H9 (cell line): Measurements from ENCODE around the gene CDC37L1. TPM values are rescaled to one million over a fixed set of nuclear protein-coding genes. Genes with fewer than 3 reads are reported as not detected.
A peak's percentile ranks its signal among the peaks of the same experiment; 100 is the strongest.

Source experiments
- DNase-seq: peaks from one replicate; pipeline ENCODE4 v3.0.0-alpha.2; 2017
- H2AFZ ChIP-seq: one replicate; pipeline ENCODE4 v1.6.1; 2013; ENCODE audit warnings: mild to moderate bottlenecking, low read length, control low read depth, moderate library complexity
- H2AK5ac ChIP-seq: 2 replicates; pipeline ENCODE4 v1.6.1; 2013; ENCODE audit warnings: low read length, control low read depth, mixed read lengths; ENCODE audit not compliant: insufficient read length
- H2BK120ac ChIP-seq: one replicate; pipeline ENCODE4 v1.6.1; 2013; ENCODE audit warnings: low read depth, mild to moderate bottlenecking, low read length, control low read depth, inconsistent platforms; ENCODE audit not compliant: poor library complexity, severe bottlenecking
- H2BK12ac ChIP-seq: 2 replicates; pipeline ENCODE4 v1.6.1; 2013; ENCODE audit warnings: low read length, control low read depth, mixed read lengths, low read depth; ENCODE audit not compliant: insufficient read length
- H2BK15ac ChIP-seq: 2 replicates; pipeline ENCODE4 v1.6.1; 2013; ENCODE audit warnings: low read depth, low read length, control low read depth
- H2BK20ac ChIP-seq: one replicate; pipeline ENCODE4 v1.6.1; 2013; ENCODE audit warnings: low read depth, mild to moderate bottlenecking, low read length, control low read depth, inconsistent platforms; ENCODE audit not compliant: poor library complexity, severe bottlenecking
- H2BK5ac ChIP-seq: 2 replicates; pipeline ENCODE4 v1.6.1; 2013; ENCODE audit warnings: low read length, control low read depth, mixed read lengths; ENCODE audit not compliant: insufficient read length
- H3K14ac ChIP-seq: 2 replicates; pipeline ENCODE4 v1.6.1; 2013; ENCODE audit warnings: low read length, control low read depth; ENCODE audit not compliant: insufficient read depth
- H3K18ac ChIP-seq: 2 replicates; pipeline ENCODE4 v1.6.1; 2013; ENCODE audit warnings: low read depth, mild to moderate bottlenecking, mixed read lengths, low read length, control low read depth; ENCODE audit not compliant: insufficient read length
- H3K23ac ChIP-seq: 2 replicates; pipeline ENCODE4 v1.6.1; 2013; ENCODE audit warnings: low read length, control low read depth, mixed read lengths, low read depth; ENCODE audit not compliant: insufficient read length
- H3K23me2 ChIP-seq: 2 replicates; pipeline ENCODE4 v1.6.1; 2013; ENCODE audit warnings: low read depth, mild to moderate bottlenecking, mixed read lengths, low read length, control low read depth; ENCODE audit not compliant: insufficient read length, poor library complexity, severe bottlenecking
- H3K27ac ChIP-seq: 2 replicates; pipeline ENCODE4 v1.5.1; 2013; ENCODE audit warnings: low read length, control low read depth, mixed read lengths, low read depth; ENCODE audit not compliant: insufficient read length
- H3K27me3 ChIP-seq: 2 replicates; pipeline ENCODE4 v1.6.1; 2013; ENCODE audit warnings: low read length, control low read depth, inconsistent platforms; ENCODE audit not compliant: insufficient read depth
- H3K4ac ChIP-seq: 2 replicates; pipeline ENCODE4 v1.6.1; 2013; ENCODE audit warnings: low read depth, mild to moderate bottlenecking, control low read depth, inconsistent platforms, low read length, moderate library complexity
- H3K4me1 ChIP-seq: 2 replicates; pipeline ENCODE4 v1.6.1; 2013; ENCODE audit warnings: low read length, control low read depth, inconsistent platforms; ENCODE audit not compliant: insufficient read depth
- H3K4me2 ChIP-seq: 2 replicates; pipeline ENCODE4 v1.6.1; 2013; ENCODE audit warnings: low read length, control low read depth, mixed read lengths; ENCODE audit not compliant: insufficient read length, insufficient read depth
- H3K56ac ChIP-seq: 2 replicates; pipeline ENCODE4 v1.6.1; 2013; ENCODE audit warnings: low read depth, mild to moderate bottlenecking, mixed read lengths, low read length, control low read depth; ENCODE audit not compliant: insufficient read length
- H3K79me1 ChIP-seq: 2 replicates; pipeline ENCODE4 v1.6.1; 2013; ENCODE audit warnings: low read depth, mild to moderate bottlenecking, moderate library complexity, low read length, control low read depth, inconsistent platforms; ENCODE audit not compliant: insufficient read depth, poor library complexity, severe bottlenecking
- H3K79me2 ChIP-seq: 2 replicates; pipeline ENCODE4 v1.6.1; 2013; ENCODE audit warnings: low read length, control low read depth, inconsistent platforms; ENCODE audit not compliant: insufficient read depth
- H3K9ac ChIP-seq: 2 replicates; pipeline ENCODE4 v1.6.1; 2013; ENCODE audit warnings: low read length, control low read depth, mixed read lengths; ENCODE audit not compliant: insufficient read length; ENCODE audit errors: extremely low read depth
- H3K9me3 ChIP-seq: one replicate; pipeline ENCODE4 v1.6.1; 2013; ENCODE audit warnings: low read depth, low read length, inconsistent platforms; ENCODE audit not compliant: control insufficient read depth
- H3T11ph ChIP-seq: one replicate; pipeline ENCODE4 v1.6.1; 2013; ENCODE audit warnings: mild to moderate bottlenecking, low read length, control low read depth, inconsistent platforms
- H4K20me1 ChIP-seq: one replicate; pipeline ENCODE4 v1.6.1; 2013; ENCODE audit not compliant: control insufficient read depth, insufficient read length, insufficient read depth
- H4K5ac ChIP-seq: 2 replicates; pipeline ENCODE4 v1.6.1; 2013; ENCODE audit warnings: low read depth, mild to moderate bottlenecking, mixed read lengths, low read length, control low read depth; ENCODE audit not compliant: insufficient read length
- H4K8ac ChIP-seq: replicated peaks from 2 replicates; pipeline ENCODE4 v1.6.1; 2013; ENCODE audit warnings: low read length, control low read depth, mixed read lengths, low read depth; ENCODE audit not compliant: insufficient read length
- H4K91ac ChIP-seq: 2 replicates; pipeline ENCODE4 v1.6.1; 2013; ENCODE audit warnings: low read depth, mild to moderate bottlenecking, moderate library complexity, mixed read lengths, low read length, control low read depth; ENCODE audit not compliant: insufficient read length
- H3K27ac Mint-ChIP-seq, 3 experiments: 2 replicates in 2 of 3; 3 replicates in 1 of 3; pipeline ENCODE4 v1.8.0; 2020 to 2021; ENCODE audit warnings: mixed read lengths in 3 of 3, mild to moderate bottlenecking in 1 of 3, moderate library complexity in 1 of 3
- H3K27me3 Mint-ChIP-seq: 2 replicates; pipeline ENCODE4 v1.8.0; 2021; ENCODE audit warnings: low read depth, mild to moderate bottlenecking, moderate library complexity, mixed read lengths
- H3K36me3 Mint-ChIP-seq, 3 experiments: 2 replicates in 2 of 3; 3 replicates in 1 of 3; pipeline ENCODE4 v1.8.0; 2020 to 2021; ENCODE audit warnings: low read depth in 3 of 3, mixed read lengths in 3 of 3; ENCODE audit not compliant: insufficient read depth in 1 of 3
- H3K4me1 Mint-ChIP-seq, 2 experiments: 2 replicates each; pipeline ENCODE4 v1.8.0; 2020; ENCODE audit warnings: mixed read lengths in 2 of 2
- H3K4me3 Mint-ChIP-seq, 2 experiments: 2 replicates in 1 of 2; 3 replicates in 1 of 2; pipeline ENCODE4 v1.8.0; 2020 to 2021; ENCODE audit warnings: mild to moderate bottlenecking in 2 of 2, mixed read lengths in 2 of 2, moderate library complexity in 1 of 2
- H3K9me3 Mint-ChIP-seq, 2 experiments: 2 replicates in 1 of 2; 3 replicates in 1 of 2; pipeline ENCODE4 v1.8.0; 2020; ENCODE audit warnings: mild to moderate bottlenecking in 2 of 2, mixed read lengths in 2 of 2, moderate library complexity in 1 of 2
- CTCF ChIP-seq: fragments of 200-600 bp; sonication (generic); conservative IDR thresholded peaks from 3 replicates; pipeline ENCODE4 v1.8.0; 2021; ENCODE audit warnings: antibody characterized with exemption, mild to moderate bottlenecking
- WGBS: extraction: QIAGEN DNeasy Blood & Tissue Kit; methylation state at CpG from one replicate; pipeline ENCODE4 v1.1.7; 2013; ENCODE audit warnings: missing lambda C conversion rate, low lambda C conversion rate, mixed read lengths; ENCODE audit not compliant: insufficient read length; ENCODE audit errors: extremely low coverage; 5-methylcytosine and 5-hydroxymethylcytosine counted together
- total RNA-seq: library from RNA; stranded (reverse); gene quantifications from 2 replicates; pipeline ENCODE4 v1.2.1, GENCODE V29; 2021

Gene CDC37L1
- total RNA-seq, 1 experiment from 2014 or later = 17.6 TPM

- H3K27ac ChIP-seq = no peak overlapping the region
- H3K9me3 Mint-ChIP-seq = peaks cover 2% of the 10 kb centered on the region in 2 experiments; a peak in 2 of 5 replicates
Measured at GRCh38 chr9:4661165-4661564, 18.2 kb upstream of the CDC37L1 start.

More at GRCh38 chr9:4661165-4661564, 18.2 kb upstream of the CDC37L1 start:
- Histone ChIP-seq H3K23ac (no peak overlapping the region), H3K4me1 (peaks cover 11% of the 10 kb centered on the region), H3K9ac (no peak overlapping the region), H4K91ac (no peak overlapping the region), H3K27me3 (no peaks in the 10 kb centered on the region), H3K79me2 (no peaks in the 10 kb centered on the region; the same call in 1 of the 2 replicates), H3T11ph (no peak overlapping the region), H2BK12ac (no peak overlapping the region), H3K4ac (no peak overlapping the region), H2BK15ac (no peak overlapping the region), H4K8ac (no peak overlapping the region), H3K4me2 (peak overlapping the region; percentile 46), H3K9me3 (no peaks in the 10 kb centered on the region), H3K23me2 (peaks cover 2% of the 10 kb centered on the region), H2AK5ac (no peak overlapping the region), H3K79me1 (no peaks in the 10 kb centered on the region), H3K18ac (no peak overlapping the region), H2BK5ac (no peak overlapping the region), H2BK120ac (no peak overlapping the region), H4K20me1 (peaks cover 3% of the 10 kb centered on the region), H3K14ac (no peak overlapping the region), H3K56ac (no peak overlapping the region), H4K5ac (no peak overlapping the region), H2AFZ (no peak overlapping the region), H2BK20ac (no peak overlapping the region)
- no peak for TF ChIP-seq CTCF
- H3K36me3 Mint-ChIP-seq = peaks cover 0 to 5% (median 0%) of the 10 kb centered on the region in 3 experiments; a peak in 2 of 7 replicates
- no peaks in the 10 kb centered on the region for H3K27me3 Mint-ChIP-seq
- peaks cover 52 to 58% of the 10 kb centered on the region in 2 experiments for H3K4me1 Mint-ChIP-seq
- no CpG with 5 or more reads among the region's 1 CpG for WGBS
- H3K4me3 Mint-ChIP-seq = peak overlapping the region; percentile 80 to 89; a peak in 4 of 5 replicates
- no peak for DNase-seq
- no peak overlapping the region for H3K27ac Mint-ChIP-seq
